COR-L47 (cell line): ENCODE results near the gene GMDS.
"Not testable (repeated sequence)": the region's sequence is repeated elsewhere in the genome, so short reads cannot be mapped to it uniquely, and the experiment has no call there.

Experiments
- DNase-seq: peaks from one replicate; lab custom pipeline; 2025; lab: John Stamatoyannopoulos, UW

GMDS gene

GRCh38 chr6:1770968-1771723 lies 474.3 kb downstream of the GMDS start:
- DNase-seq, result peak; percentile 85

- DNase-seq, result no peak
These were observed 475.0 kb downstream of the GMDS start for GRCh38 chr6:1770435-1770843.

GRCh38 chr6:1767481-1768246 lies 477.7 kb downstream of the GMDS start:
- no peak for DNase-seq

GRCh38 chr6:1766654-1767053 lies 478.8 kb downstream of the GMDS start:
- no peak for DNase-seq

- no peak for DNase-seq
These were observed 480.1 kb downstream of the GMDS start for GRCh38 chr6:1765160-1765903.

GRCh38 chr6:1764397-1764987 lies 480.9 kb downstream of the GMDS start:
- no peak for DNase-seq

- DNase-seq, result no peak
These were observed 482.0 kb downstream of the GMDS start for GRCh38 chr6:1763404-1763803.

- DNase-seq, result no peak
These were observed 483.2 kb downstream of the GMDS start for GRCh38 chr6:1762203-1762602.

- DNase-seq, result peak; percentile 75
These were observed 483.9 kb downstream of the GMDS start for GRCh38 chr6:1761477-1761877.

- DNase-seq, result no peak
These were observed 484.5 kb downstream of the GMDS start for GRCh38 chr6:1760876-1761275.

GRCh38 chr6:1759870-1760269 lies 485.5 kb downstream of the GMDS start:
- DNase-seq, result no peak

- DNase-seq, result no peak
These were observed 487.2 kb downstream of the GMDS start for GRCh38 chr6:1758076-1758679.

GRCh38 chr6:1757131-1757530 lies 488.3 kb downstream of the GMDS start:
- peak; percentile 77 for DNase-seq

GRCh38 chr6:1756472-1757129 lies 488.8 kb downstream of the GMDS start:
- DNase-seq, result peak; percentile 74

- not testable (repeated sequence) for DNase-seq
These were observed 494.3 kb downstream of the GMDS start for GRCh38 chr6:1751063-1751462.

- DNase-seq, result no peak
These were observed 496.4 kb downstream of the GMDS start for GRCh38 chr6:1749041-1749440.

GRCh38 chr6:1747531-1747930 lies 497.9 kb downstream of the GMDS start:
- no peak for DNase-seq

GRCh38 chr6:1747003-1747402 lies 498.4 kb downstream of the GMDS start:
- DNase-seq, result no peak

- DNase-seq, result peak; percentile 58
These were observed 499.6 kb downstream of the GMDS start for GRCh38 chr6:1745814-1746213.

- no peak for DNase-seq
These were observed 500.9 kb downstream of the GMDS start for GRCh38 chr6:1744543-1744942.

- DNase-seq, result no peak
These were observed 505.7 kb downstream of the GMDS start for GRCh38 chr6:1739680-1740079.
